A549 (cell line): Measurements from ENCODE around the gene PRPF40A. TPM values are rescaled to one million over a fixed set of nuclear protein-coding genes. Genes with fewer than 3 reads are reported as not detected.

Source experiments
- ATAC-seq, 2 experiments: fragments of 200-7000 bp in 1 of 2; fragments of >200 bp in 1 of 2; cut with Nextera tagmentation in 1 of 2; cut with Tn5 transposase in 1 of 2; 3 replicates each; pipeline versions ENCODE4 v1.8.0 to v1.9.1; 2018 to 2020; ENCODE audit warnings: mild to moderate bottlenecking in 1 of 2, moderate library complexity in 1 of 2
- CTCF ChIA-PET: fragments of 300-600 bp; sonication (Branson Sonifier 250); formaldehyde crosslinking; extraction: SDS; loops from one replicate; lab custom pipeline; 2021; ENCODE audit warnings: antibody characterized with exemption, inconsistent platforms; lab: Yijun Ruan, JAX
- POLR2A ChIA-PET: fragments of 350-600 bp; formaldehyde crosslinking; extraction: SDS; loops from one replicate; lab custom pipeline; 2021; ENCODE audit warnings: antibody characterized with exemption, inconsistent platforms; lab: Yijun Ruan, JAX
- DNase-seq, 2 experiments: peaks; one replicate each; pipeline versions ENCODE4 v3.0.0 to v3.0.0-alpha.2; 2011 to 2016; ENCODE audit warnings: low read depth in 1 of 2, low spot score in 1 of 2
- FAIRE-seq: peaks from 2 replicates; lab custom pipeline; 2011; peaks lifted over from hg19 to GRCh38; lab: Jason Lieb, UNC
- H3K27ac ChIP-seq, 2 experiments: fragments of >200 bp; sonication (Bioruptor Twin); formaldehyde crosslinking; 3 replicates each; pipeline ENCODE4 v1.5.1; 2016 to 2017
- H3K4me1 ChIP-seq: fragments of >200 bp; sonication (Bioruptor Twin); formaldehyde crosslinking; 3 replicates; pipeline ENCODE4 v1.6.1; 2016
- H3K4me2 ChIP-seq: fragments of >200 bp; sonication (Bioruptor Twin); formaldehyde crosslinking; 3 replicates; pipeline ENCODE4 v1.6.1; 2016
- H3K4me3 ChIP-seq: fragments of >200 bp; sonication (Bioruptor Twin); formaldehyde crosslinking; 3 replicates; pipeline ENCODE4 v1.5.1; 2016
- H3K9me3 ChIP-seq: fragments of >200 bp; sonication (Bioruptor Twin); formaldehyde crosslinking; 3 replicates; pipeline ENCODE4 v1.6.1; 2016
- CBX8 ChIP-seq: fragments of 200-600 bp; sonication (generic); IDR thresholded peaks from 2 replicates; pipeline ENCODE4 v1.6.1; 2016
- EHMT2 ChIP-seq: fragments of 200-600 bp; sonication (generic); IDR thresholded peaks from 2 replicates; pipeline ENCODE4 v1.6.1; 2016; ENCODE audit warnings: antibody characterized with exemption, low read depth, mild to moderate bottlenecking, moderate library complexity
- ESRRA ChIP-seq: fragments of 150-350 bp; IDR thresholded peaks from 2 replicates; pipeline ENCODE4 v1.6.1; 2014; ENCODE audit warnings: mild to moderate bottlenecking, low read length, borderline replicate concordance
- FOSB ChIP-seq: fragments of 250-450 bp; sonication (Bioruptor Pico); IDR thresholded peaks from 2 replicates; pipeline ENCODE4 v1.5.0; 2020; ENCODE audit warnings: mild to moderate bottlenecking, moderate library complexity
- FOXS1 ChIP-seq: fragments of 250-450 bp; sonication (Bioruptor Pico); IDR thresholded peaks from 2 replicates; pipeline ENCODE4 v1.5.0; 2020; ENCODE audit warnings: mild to moderate bottlenecking, moderate library complexity
- HOXA7 ChIP-seq: fragments of 250-450 bp; sonication (Bioruptor Pico); IDR thresholded peaks from 2 replicates; pipeline ENCODE4 v1.5.0; 2020; ENCODE audit warnings: mild to moderate bottlenecking, moderate library complexity
- HOXB5 ChIP-seq: fragments of 250-450 bp; sonication (Bioruptor Pico); IDR thresholded peaks from 2 replicates; pipeline ENCODE4 v1.5.0; 2020; ENCODE audit warnings: mild to moderate bottlenecking, moderate library complexity
- JUNB ChIP-seq: fragments of >200 bp; sonication (Bioruptor Twin); formaldehyde crosslinking; IDR thresholded peaks from 2 replicates; pipeline ENCODE4 v1.6.1; 2016
- KDM1A ChIP-seq: fragments of 200-600 bp; sonication (generic); IDR thresholded peaks from 2 replicates; pipeline ENCODE4 v1.6.1; 2016; ENCODE audit warnings: low read depth, mild to moderate bottlenecking
- MAZ ChIP-seq: fragments of 150-350 bp; IDR thresholded peaks from 2 replicates; pipeline ENCODE4 v1.6.1; 2014; ENCODE audit warnings: antibody characterized with exemption, low read depth, low read length, borderline replicate concordance
- PHF8 ChIP-seq: fragments of 200-600 bp; sonication (generic); IDR thresholded peaks from 2 replicates; pipeline ENCODE4 v1.6.1; 2016; ENCODE audit warnings: low read depth, mild to moderate bottlenecking, antibody characterized with exemption, moderate library complexity, borderline replicate concordance
- POLR2A ChIP-seq: IDR thresholded peaks from 2 replicates; pipeline ENCODE4 v1.6.1; 2012; ENCODE audit warnings: mild to moderate bottlenecking, low read length
- REST ChIP-seq: fragments of 200-600 bp; sonication (generic); IDR thresholded peaks from 2 replicates; pipeline ENCODE4 v1.6.1; 2016; ENCODE audit warnings: antibody characterized with exemption, mild to moderate bottlenecking, moderate library complexity
- SREBF2 ChIP-seq: fragments of 450-650 bp; IDR thresholded peaks from 2 replicates; pipeline ENCODE4 v1.6.1; 2014; ENCODE audit warnings: mild to moderate bottlenecking, moderate library complexity
- TFCP2L1 ChIP-seq: fragments of 250-450 bp; sonication (Bioruptor Pico); IDR thresholded peaks from 2 replicates; pipeline ENCODE4 v1.5.0; 2021; ENCODE audit warnings: mild to moderate bottlenecking
- WGBS: methylation state at CpG from one replicate; pipeline ENCODE4 v1.1.6; 2017; ENCODE audit errors: missing lambda C conversion rate; 5-methylcytosine and 5-hydroxymethylcytosine counted together
- polyA plus RNA-seq, 4 experiments: library from polyadenylated mRNA; depleted of rRNA in 3 of 4; stranded (reverse); fragments of >200 nt; fragmentation: RNase III in 1 of 4; extraction: RNeasy Plus Mini Kit Qiagen cat#74134 plus additional on column Dnase treatment in 1 of 4; gene quantifications; 2 replicates in 3 of 4; 3 replicates in 1 of 4; pipeline ENCODE4 v1.2.3, GENCODE V29; 2011 to 2017
- TF ChIP-seq, protein P1 (sequence below): fragments of >200 bp; sonication (Bioruptor Twin); formaldehyde crosslinking; IDR thresholded peaks from 3 replicates; pipeline ENCODE4 v1.5.1; 2016
- TF ChIP-seq, protein P2 (sequence below): fragments of >200 bp; sonication (Bioruptor Twin); formaldehyde crosslinking; IDR thresholded peaks from 3 replicates; pipeline ENCODE4 v1.6.1; 2016
- TF ChIP-seq, protein P3 (sequence below): fragments of 450-650 bp; IDR thresholded peaks from 2 replicates; pipeline ENCODE4 v1.6.1; 2014; ENCODE audit warnings: antibody characterized with exemption
- TF ChIP-seq, protein P4 (sequence below): IDR thresholded peaks from 2 replicates; pipeline ENCODE4 v1.6.1; 2012
- TF ChIP-seq, protein P5 (sequence below): fragments of >200 bp; sonication (Bioruptor Twin); formaldehyde crosslinking; IDR thresholded peaks from 2 replicates; pipeline ENCODE4 v1.6.1; 2016

Gene PRPF40A
- polyA plus RNA-seq, 2 of the 4 experiments (the other 2 are of a cell fraction) = 75.1 to 186 TPM

DNA sequence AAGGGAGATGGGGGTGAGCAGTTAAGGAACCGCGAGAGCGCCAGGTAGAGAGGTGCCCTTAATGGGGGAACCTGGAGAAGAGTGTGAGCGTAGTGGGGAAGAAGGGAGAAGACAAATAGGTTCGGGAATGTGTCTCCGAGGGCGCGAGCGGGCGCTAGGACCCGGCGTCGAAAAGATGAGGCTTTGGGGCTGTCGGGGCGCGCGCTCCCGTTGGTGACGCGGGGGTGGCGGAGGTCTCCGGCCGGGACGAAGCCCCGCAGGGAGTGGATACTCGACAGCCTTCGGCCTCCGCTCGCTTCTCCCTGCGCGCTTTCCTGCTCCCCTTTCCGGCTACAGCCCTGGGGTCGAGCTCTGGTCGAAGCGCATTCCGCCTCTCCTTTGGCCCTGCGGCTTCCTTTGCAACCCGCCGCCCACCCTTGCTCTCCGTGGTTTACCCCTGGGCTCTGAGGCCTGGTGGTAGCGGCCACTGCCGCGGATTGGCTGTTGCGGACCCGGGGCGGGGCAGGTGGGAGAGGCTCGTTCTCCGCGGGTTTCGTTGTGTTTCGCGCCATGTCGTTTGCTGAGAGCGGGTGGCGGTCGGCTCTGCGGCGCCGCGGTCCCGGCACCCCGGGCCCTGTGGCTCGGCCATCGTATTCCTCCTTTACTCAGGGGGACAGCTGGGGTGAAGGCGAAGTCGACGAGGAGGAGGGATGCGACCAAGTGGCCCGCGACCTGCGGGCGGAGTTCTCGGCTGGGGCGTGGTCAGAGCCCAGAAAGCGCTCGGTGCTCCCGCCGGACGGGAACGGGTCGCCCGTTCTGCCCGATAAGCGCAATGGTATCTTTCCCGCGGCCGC is 1.0 kb upstream of the PRPF40A start, which contains the start of gene ARL6IP6 (continued):
- no peak for TF ChIP-seq FOXS1 (CRISPR knock-in tag)
- peak; percentile 76 for TF ChIP-seq POLR2A
- no peak for TF ChIP-seq HOXA7 (CRISPR knock-in tag)
- TF ChIP-seq PHF8 = peak; percentile 70; the same call in 1 of the 2 replicates

DNA sequence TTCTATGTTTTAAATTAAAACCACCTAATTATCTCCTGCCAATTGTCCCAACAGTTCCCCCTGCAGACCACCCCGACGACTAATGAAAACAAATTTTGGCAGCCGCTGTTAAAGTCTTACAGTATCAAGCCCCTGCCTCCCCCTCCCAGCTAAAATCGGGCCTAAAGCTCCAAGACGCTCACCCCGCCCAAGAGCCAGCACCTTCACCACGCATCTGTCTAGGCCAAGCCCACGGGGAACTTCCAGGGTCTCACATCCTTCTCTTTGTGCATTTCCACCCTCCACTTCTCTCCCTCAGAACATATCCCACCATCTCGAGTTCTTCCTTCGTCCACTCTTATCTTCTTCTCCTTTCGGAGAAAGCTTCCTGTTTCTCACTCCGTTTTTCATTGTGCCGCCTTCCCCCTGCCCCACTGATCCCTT is 445 bp downstream of the PRPF40A start:
- H3K4me3 ChIP-seq = peak overlapping the region; percentile 75
- H3K4me1 ChIP-seq = peaks cover 39% of the 10 kb centered on the region
- WGBS = 2% methylated on average over 13 of the region's 13 CpGs
- H3K4me2 ChIP-seq = peak overlapping the region; percentile 87
- TF ChIP-seq KDM1A (no peak), CBX8 (no peak), MAZ (no peak), EHMT2 (no peak), JUNB (no peak), FOSB (no peak), PHF8 (no peak), REST (no peak), SREBF2 (no peak), TFCP2L1 (CRISPR knock-in tag) (no peak), ESRRA (no peak), HOXB5 (CRISPR knock-in tag) (no peak)
- TF ChIP-seq, protein P1, sequence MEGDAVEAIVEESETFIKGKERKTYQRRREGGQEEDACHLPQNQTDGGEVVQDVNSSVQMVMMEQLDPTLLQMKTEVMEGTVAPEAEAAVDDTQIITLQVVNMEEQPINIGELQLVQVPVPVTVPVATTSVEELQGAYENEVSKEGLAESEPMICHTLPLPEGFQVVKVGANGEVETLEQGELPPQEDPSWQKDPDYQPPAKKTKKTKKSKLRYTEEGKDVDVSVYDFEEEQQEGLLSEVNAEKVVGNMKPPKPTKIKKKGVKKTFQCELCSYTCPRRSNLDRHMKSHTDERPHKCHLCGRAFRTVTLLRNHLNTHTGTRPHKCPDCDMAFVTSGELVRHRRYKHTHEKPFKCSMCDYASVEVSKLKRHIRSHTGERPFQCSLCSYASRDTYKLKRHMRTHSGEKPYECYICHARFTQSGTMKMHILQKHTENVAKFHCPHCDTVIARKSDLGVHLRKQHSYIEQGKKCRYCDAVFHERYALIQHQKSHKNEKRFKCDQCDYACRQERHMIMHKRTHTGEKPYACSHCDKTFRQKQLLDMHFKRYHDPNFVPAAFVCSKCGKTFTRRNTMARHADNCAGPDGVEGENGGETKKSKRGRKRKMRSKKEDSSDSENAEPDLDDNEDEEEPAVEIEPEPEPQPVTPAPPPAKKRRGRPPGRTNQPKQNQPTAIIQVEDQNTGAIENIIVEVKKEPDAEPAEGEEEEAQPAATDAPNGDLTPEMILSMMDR = no peak
- TF ChIP-seq, protein P2, sequence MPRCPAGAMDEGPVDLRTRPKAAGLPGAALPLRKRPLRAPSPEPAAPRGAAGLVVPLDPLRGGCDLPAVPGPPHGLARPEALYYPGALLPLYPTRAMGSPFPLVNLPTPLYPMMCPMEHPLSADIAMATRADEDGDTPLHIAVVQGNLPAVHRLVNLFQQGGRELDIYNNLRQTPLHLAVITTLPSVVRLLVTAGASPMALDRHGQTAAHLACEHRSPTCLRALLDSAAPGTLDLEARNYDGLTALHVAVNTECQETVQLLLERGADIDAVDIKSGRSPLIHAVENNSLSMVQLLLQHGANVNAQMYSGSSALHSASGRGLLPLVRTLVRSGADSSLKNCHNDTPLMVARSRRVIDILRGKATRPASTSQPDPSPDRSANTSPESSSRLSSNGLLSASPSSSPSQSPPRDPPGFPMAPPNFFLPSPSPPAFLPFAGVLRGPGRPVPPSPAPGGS = no peak
- TF ChIP-seq, protein P3, sequence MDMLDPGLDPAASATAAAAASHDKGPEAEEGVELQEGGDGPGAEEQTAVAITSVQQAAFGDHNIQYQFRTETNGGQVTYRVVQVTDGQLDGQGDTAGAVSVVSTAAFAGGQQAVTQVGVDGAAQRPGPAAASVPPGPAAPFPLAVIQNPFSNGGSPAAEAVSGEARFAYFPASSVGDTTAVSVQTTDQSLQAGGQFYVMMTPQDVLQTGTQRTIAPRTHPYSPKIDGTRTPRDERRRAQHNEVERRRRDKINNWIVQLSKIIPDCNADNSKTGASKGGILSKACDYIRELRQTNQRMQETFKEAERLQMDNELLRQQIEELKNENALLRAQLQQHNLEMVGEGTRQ = no peak
- TF ChIP-seq, protein P4, sequence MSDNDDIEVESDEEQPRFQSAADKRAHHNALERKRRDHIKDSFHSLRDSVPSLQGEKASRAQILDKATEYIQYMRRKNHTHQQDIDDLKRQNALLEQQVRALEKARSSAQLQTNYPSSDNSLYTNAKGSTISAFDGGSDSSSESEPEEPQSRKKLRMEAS = no peak
- TF ChIP-seq, protein P5, sequence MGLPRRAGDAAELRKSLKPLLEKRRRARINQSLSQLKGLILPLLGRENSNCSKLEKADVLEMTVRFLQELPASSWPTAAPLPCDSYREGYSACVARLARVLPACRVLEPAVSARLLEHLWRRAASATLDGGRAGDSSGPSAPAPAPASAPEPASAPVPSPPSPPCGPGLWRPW = no peak
- peak overlapping the region; percentile 97 for H3K27ac ChIP-seq
- POLR2A ChIA-PET = interaction anchor here (0.6 to 1.4 kb wide), 9 partner anchors 8 to 1262 kb away, joined by 3 to 13 read pairs (median 5); partner anchors contain the start of gene STAM2
- FAIRE-seq (no peak), ATAC-seq (peak in 1 of 2 experiments; percentile 11; a peak in 3 of 6 replicates), DNase-seq (peak; percentile 14 to 63)
- CTCF ChIA-PET = interaction anchor here (0.7 to 2.5 kb wide), 10 partner anchors 10 to 549 kb away, joined by 3 to 14 read pairs (median 3); partner anchors contain the start of gene STAM2
- H3K9me3 ChIP-seq = no peaks in the 10 kb centered on the region
